Mammary epithelial cell (primary cell): ENCODE results near the gene CFAP43.

Experiments
- EZH2 ChIP-seq: IDR thresholded peaks from 2 replicates; pipeline ENCODE4 v1.6.1; 2012; ENCODE audit warnings: low read length, inconsistent platforms, borderline replicate concordance
- TF ChIP-seq, protein P1 (sequence below), 2 donors: IDR thresholded peaks in 1 of 2; conservative IDR thresholded peaks in 1 of 2; 2 replicates each; pipeline ENCODE4 v1.5.1; 2011 to 2012; ENCODE audit warnings: inconsistent platforms in 2 of 2, low read length in 2 of 2, mild to moderate bottlenecking in 2 of 2, control low read depth in 1 of 2, low read depth in 1 of 2; ENCODE audit not compliant: insufficient read depth in 1 of 2; ENCODE audit errors: extremely low read depth in 1 of 2

GRCh38 chr10:104127411-104127810, 104.8 kb downstream of the CFAP43 start:
- TF ChIP-seq, protein P1, sequence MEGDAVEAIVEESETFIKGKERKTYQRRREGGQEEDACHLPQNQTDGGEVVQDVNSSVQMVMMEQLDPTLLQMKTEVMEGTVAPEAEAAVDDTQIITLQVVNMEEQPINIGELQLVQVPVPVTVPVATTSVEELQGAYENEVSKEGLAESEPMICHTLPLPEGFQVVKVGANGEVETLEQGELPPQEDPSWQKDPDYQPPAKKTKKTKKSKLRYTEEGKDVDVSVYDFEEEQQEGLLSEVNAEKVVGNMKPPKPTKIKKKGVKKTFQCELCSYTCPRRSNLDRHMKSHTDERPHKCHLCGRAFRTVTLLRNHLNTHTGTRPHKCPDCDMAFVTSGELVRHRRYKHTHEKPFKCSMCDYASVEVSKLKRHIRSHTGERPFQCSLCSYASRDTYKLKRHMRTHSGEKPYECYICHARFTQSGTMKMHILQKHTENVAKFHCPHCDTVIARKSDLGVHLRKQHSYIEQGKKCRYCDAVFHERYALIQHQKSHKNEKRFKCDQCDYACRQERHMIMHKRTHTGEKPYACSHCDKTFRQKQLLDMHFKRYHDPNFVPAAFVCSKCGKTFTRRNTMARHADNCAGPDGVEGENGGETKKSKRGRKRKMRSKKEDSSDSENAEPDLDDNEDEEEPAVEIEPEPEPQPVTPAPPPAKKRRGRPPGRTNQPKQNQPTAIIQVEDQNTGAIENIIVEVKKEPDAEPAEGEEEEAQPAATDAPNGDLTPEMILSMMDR (conservative IDR thresholded peaks at IDR 0.05 in 1 of 2, IDR thresholded peaks at IDR 0.05 in 1 of 2; ENCODE audit: extremely low read depth in 1 of 2, insufficient read depth in 1 of 2, low read depth in 1 of 2, low read length in 2 of 2): peak; percentile 22 to 24
- TF ChIP-seq EZH2: no peak
